Nephron (organoid): ENCODE results near the gene SASH1.

Experiments
- H3K27ac Mint-ChIP-seq, 3 experiments: 2 replicates each; pipeline ENCODE4 v1.8.0; 2020; ENCODE audit warnings: mixed read lengths in 3 of 3, mild to moderate bottlenecking in 2 of 3, moderate library complexity in 1 of 3
- H3K27me3 Mint-ChIP-seq: 2 replicates; pipeline ENCODE4 v1.8.0; 2021; ENCODE audit warnings: low read depth, mild to moderate bottlenecking, moderate library complexity, mixed read lengths
- H3K36me3 Mint-ChIP-seq: 2 replicates; pipeline ENCODE4 v1.8.0; 2020; ENCODE audit warnings: low read depth, mixed read lengths
- H3K4me1 Mint-ChIP-seq: 2 replicates; pipeline ENCODE4 v1.8.0; 2020; ENCODE audit warnings: mixed read lengths
- H3K4me3 Mint-ChIP-seq, 3 experiments: 2 replicates each; pipeline ENCODE4 v1.8.0; 2020; ENCODE audit warnings: mild to moderate bottlenecking in 3 of 3, mixed read lengths in 3 of 3, moderate library complexity in 2 of 3
- H3K9me3 Mint-ChIP-seq: 2 replicates; pipeline ENCODE4 v1.8.0; 2020; ENCODE audit warnings: mixed read lengths
- TF ChIP-seq, protein P1 (sequence below), 3 experiments: fragments of 200-600 bp; sonication (generic); IDR thresholded peaks; one replicate each; pipeline ENCODE4 v1.5.0; 2021; ENCODE audit warnings: antibody characterized with exemption in 3 of 3; ENCODE audit not compliant: unreplicated experiment in 3 of 3

Gene SASH1

DNA sequence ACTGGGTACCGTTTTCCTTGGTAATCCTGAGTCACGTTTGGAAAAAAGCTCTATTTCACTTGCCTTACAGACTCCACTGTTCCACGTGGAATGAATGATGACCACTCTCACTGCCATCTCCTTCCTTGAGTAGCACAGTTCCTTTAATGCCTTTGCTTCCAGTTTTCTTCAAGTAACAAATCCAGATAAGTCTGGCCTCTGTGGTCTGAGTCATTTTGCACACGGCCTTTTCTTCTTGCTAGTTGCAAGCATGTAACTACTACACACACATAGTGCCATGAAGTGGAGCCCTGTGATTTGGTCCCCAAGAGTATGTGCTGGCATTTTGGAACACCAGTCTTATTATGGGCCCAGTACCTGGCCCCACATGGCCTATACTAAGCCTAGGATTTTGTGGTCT lies 182.8 kb downstream of the SASH1 start:
- TF ChIP-seq, protein P1, sequence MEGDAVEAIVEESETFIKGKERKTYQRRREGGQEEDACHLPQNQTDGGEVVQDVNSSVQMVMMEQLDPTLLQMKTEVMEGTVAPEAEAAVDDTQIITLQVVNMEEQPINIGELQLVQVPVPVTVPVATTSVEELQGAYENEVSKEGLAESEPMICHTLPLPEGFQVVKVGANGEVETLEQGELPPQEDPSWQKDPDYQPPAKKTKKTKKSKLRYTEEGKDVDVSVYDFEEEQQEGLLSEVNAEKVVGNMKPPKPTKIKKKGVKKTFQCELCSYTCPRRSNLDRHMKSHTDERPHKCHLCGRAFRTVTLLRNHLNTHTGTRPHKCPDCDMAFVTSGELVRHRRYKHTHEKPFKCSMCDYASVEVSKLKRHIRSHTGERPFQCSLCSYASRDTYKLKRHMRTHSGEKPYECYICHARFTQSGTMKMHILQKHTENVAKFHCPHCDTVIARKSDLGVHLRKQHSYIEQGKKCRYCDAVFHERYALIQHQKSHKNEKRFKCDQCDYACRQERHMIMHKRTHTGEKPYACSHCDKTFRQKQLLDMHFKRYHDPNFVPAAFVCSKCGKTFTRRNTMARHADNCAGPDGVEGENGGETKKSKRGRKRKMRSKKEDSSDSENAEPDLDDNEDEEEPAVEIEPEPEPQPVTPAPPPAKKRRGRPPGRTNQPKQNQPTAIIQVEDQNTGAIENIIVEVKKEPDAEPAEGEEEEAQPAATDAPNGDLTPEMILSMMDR (IDR thresholded peaks at IDR 0.05; ENCODE audit: unreplicated experiment in 3 of 3), result no peak
- Mint-ChIP-seq H3K27ac (no peak overlapping the region), H3K9me3 (no peaks in the 10 kb centered on the region), H3K4me3 (no peak overlapping the region), H3K4me1 (peaks cover 24% of the 10 kb centered on the region), H3K27me3 (no peaks in the 10 kb centered on the region), H3K36me3 (peaks cover 77% of the 10 kb centered on the region)

DNA sequence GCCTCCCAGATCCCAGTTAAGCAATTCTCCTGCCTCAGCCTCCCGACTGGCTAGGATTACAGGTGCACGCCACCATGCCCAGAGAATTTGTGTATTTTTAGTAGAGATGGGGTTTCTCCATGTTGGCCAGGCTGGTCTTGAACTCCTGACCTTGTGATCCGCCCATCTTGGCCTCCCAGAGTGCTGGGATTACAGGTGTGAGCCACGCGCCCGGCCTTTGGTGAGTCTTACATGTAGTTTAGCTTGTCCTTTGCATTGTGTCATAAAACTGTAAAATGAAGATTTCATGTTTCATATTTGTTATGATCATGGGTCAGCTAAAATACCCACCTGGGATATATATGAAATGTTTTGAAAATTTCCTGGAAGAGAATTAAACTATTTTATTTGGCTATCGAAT lies 183.5 kb downstream of the SASH1 start:
- peaks cover 23% of the 10 kb centered on the region for H3K4me1 Mint-ChIP-seq
- no peak overlapping the region for H3K27ac Mint-ChIP-seq
- H3K9me3 Mint-ChIP-seq, result no peaks in the 10 kb centered on the region
- H3K36me3 Mint-ChIP-seq, result peaks cover 74% of the 10 kb centered on the region
- H3K27me3 Mint-ChIP-seq, result no peaks in the 10 kb centered on the region
- TF ChIP-seq, protein P1 (IDR thresholded peaks at IDR 0.05; ENCODE audit: unreplicated experiment in 3 of 3), result no peak
- H3K4me3 Mint-ChIP-seq, result no peak overlapping the region

DNA sequence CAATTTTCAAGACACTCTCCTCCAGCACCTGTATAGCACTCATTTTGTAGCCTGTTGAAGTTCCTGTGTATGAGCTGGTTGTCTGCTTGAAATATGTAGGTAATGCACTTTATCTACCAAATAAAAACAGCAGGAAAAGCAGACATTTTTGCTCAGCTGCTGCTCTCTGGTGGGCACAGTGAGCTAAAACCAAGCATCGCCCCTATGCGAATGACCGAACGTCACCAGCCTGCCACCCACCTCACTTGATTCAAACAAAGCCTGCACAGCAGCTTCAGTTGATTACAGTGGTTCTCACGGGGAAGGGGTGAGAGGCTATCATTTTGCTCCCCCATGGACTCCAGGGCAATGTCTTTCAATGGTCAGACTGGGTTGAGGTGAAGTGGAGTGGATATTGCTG lies 185.7 kb downstream of the SASH1 start:
- no peak overlapping the region for H3K4me3 Mint-ChIP-seq
- H3K36me3 Mint-ChIP-seq, result peaks cover 80% of the 10 kb centered on the region
- no peak overlapping the region for H3K27ac Mint-ChIP-seq
- peaks cover 19% of the 10 kb centered on the region for H3K4me1 Mint-ChIP-seq
- no peaks in the 10 kb centered on the region for H3K9me3 Mint-ChIP-seq
- TF ChIP-seq, protein P1 (IDR thresholded peaks at IDR 0.05; ENCODE audit: unreplicated experiment in 3 of 3), result no peak
- H3K27me3 Mint-ChIP-seq, result no peaks in the 10 kb centered on the region

DNA sequence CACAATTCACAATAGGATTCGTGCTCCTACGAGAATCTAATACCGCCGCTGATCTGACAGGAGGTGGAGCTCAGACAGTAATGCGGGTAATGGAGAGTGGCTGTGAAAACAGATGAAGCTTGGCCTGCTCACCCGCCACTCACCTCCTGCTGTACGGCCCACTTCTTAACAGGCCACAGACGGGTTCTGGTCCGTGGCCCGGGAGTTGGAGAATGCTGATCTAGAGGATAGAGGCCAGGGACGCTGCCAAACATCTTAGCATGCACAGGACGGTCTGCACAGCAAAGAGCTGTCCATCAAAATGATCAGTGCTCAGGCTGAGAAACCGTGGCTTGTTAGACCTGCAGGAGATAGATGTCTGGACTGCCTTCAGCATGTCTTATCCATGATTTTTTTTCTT lies 186.4 kb downstream of the SASH1 start:
- peaks cover 19% of the 10 kb centered on the region for H3K4me1 Mint-ChIP-seq
- no peak overlapping the region for H3K4me3 Mint-ChIP-seq
- no peaks in the 10 kb centered on the region for H3K9me3 Mint-ChIP-seq
- peak overlapping the region in 1 of 3 experiments; percentile 48 for H3K27ac Mint-ChIP-seq
- TF ChIP-seq, protein P1 (IDR thresholded peaks at IDR 0.05; ENCODE audit: unreplicated experiment in 3 of 3), result no peak
- H3K27me3 Mint-ChIP-seq, result no peaks in the 10 kb centered on the region
- peaks cover 82% of the 10 kb centered on the region for H3K36me3 Mint-ChIP-seq

DNA sequence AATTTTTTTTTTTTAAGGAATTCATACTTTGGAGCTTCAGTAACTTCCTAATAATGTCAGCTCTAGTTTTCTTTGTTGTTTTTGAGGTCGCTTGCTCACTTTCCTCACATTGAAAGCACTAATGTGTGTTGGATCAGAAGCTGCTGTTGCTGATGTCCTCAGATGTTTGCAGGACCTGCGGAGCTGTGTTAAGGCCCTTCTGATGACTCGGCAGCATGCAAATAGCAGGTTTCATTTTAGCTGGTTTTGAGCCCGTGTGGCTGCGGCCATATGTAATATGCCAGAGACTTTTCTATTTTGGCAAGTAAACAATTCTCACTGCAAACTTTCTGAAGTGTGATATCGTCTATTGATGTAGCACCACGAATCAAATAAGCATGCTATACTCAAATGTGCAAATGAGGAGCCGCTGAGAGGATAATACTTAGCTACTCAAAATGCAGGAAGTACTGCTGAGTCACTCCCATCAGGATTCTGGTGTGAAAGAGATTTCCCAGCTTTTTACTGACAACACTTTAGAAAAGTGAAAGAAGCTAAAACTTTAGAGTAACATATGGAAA lies 187.8 kb downstream of the SASH1 start:
- H3K4me3 Mint-ChIP-seq, result peak overlapping the region in 1 of 3 experiments; percentile 12
- no peaks in the 10 kb centered on the region for H3K27me3 Mint-ChIP-seq
- H3K27ac Mint-ChIP-seq, result peak overlapping the region; percentile 49 to 93 (median 90)
- peaks cover 85% of the 10 kb centered on the region for H3K36me3 Mint-ChIP-seq
- H3K4me1 Mint-ChIP-seq, result peaks cover 20% of the 10 kb centered on the region
- TF ChIP-seq, protein P1 (IDR thresholded peaks at IDR 0.05; ENCODE audit: unreplicated experiment in 3 of 3), result no peak
- H3K9me3 Mint-ChIP-seq, result no peaks in the 10 kb centered on the region

DNA sequence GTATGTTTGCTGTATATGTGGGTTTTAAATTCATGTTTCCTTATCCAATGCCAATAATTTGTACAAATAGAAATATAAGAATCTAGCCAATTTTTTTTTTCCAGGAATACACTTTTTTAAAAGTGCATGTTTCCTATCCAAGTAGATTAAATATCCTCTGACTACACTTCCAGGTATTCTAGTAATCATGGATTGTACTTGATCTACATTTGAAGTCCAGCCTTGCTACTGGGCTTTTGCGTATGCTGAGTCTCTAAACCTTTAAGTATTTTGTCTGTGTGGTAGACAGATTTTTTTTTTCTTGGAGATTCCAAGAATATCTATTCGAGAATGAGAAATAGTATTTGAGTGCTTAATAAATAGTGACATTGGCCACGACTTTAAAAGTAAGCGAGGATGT lies 188.3 kb downstream of the SASH1 start:
- Mint-ChIP-seq H3K9me3 (no peaks in the 10 kb centered on the region), H3K27me3 (no peaks in the 10 kb centered on the region), H3K36me3 (peaks cover 86% of the 10 kb centered on the region), H3K27ac (peak overlapping the region; percentile 49 to 93 (median 90)), H3K4me1 (peaks cover 20% of the 10 kb centered on the region), H3K4me3 (no peak overlapping the region)
- TF ChIP-seq, protein P1 (IDR thresholded peaks at IDR 0.05; ENCODE audit: unreplicated experiment in 3 of 3), result no peak
